ENCODE measurements around the gene KCMF1. TPM values are rescaled to one million over a fixed set of nuclear protein-coding genes. Genes with fewer than 3 reads are reported as not detected.
A peak's percentile ranks its signal among the peaks of the same experiment; 100 is the strongest.

KCMF1 gene
- total RNA-seq, result 10 to 100 TPM; 35.6 to 50.8 (median 44.5) TPM

GRCh38 chr2:84970868-84971509, at the start of gene KCMF1:
KCMF1 (plus strand) TSS chr2:84971161; CDS start chr2:84971452, 291 bp downstream.
- peak within 1 kb of the TSS; percentile 90 to 96 (median 92) for H3K4me3 ChIP-seq
- H3K36me3 ChIP-seq, result peaks cover 0 to 12% (median 0%) of the 10 kb centered on the region in 3 donors
- no peaks in the 10 kb centered on the region for H3K27me3 ChIP-seq
- H3K9me3 ChIP-seq, result no peaks in the 10 kb centered on the region
- no peak for DNase-seq
- WGBS, 2 donors, result no CpG with 5 or more reads among the region's 102 CpGs
- peaks cover 13 to 69% (median 33%) of the 10 kb centered on the region in 3 donors for H3K4me1 ChIP-seq
- intact Hi-C loops (cut with DNase I), result no loop called here
- TF ChIP-seq CTCF (IDR thresholded peaks at IDR 0.05), result no peak
- TF ChIP-seq POLR2A (IDR thresholded peaks at IDR 0.05), result peak in 1 of 4 donors; percentile 21
- peak within 1 kb of the TSS; percentile 98 to 100 (median 99) for H3K27ac ChIP-seq

GRCh38 chr2:84923009-84923408, 48.0 kb upstream of the KCMF1 start:
- no peaks in the 10 kb centered on the region for H3K9me3 ChIP-seq
- intact Hi-C loops (cut with DNase I), result loop anchor here (10.0 kb wide), 1 partner anchor 428 kb away; no protein-coding TSS in a partner anchor
- H3K27me3 ChIP-seq, result no peaks in the 10 kb centered on the region
- TF ChIP-seq POLR2A (IDR thresholded peaks at IDR 0.05) (no peak), CTCF (IDR thresholded peaks at IDR 0.05) (no peak)
- DNase-seq, result no peak
- H3K4me1 ChIP-seq, result peaks cover 29 to 55% (median 32%) of the 10 kb centered on the region in 3 donors
- no peak overlapping the region for H3K27ac ChIP-seq
- H3K36me3 ChIP-seq, result no peaks in the 10 kb centered on the region
- no peak overlapping the region for H3K4me3 ChIP-seq

- H3K27ac ChIP-seq, result peak overlapping the region; percentile 53 to 81 (median 71)
- 18 to 19% methylated on average over 9 of the region's 9 CpGs for WGBS, 2 donors
- intact Hi-C loops (cut with DNase I), result loop anchor here (10.0 kb wide), 1 partner anchor 430 kb away; no protein-coding TSS in a partner anchor
- peak overlapping the region in 2 of 4 donors; percentile 16 to 35 for H3K4me3 ChIP-seq
- H3K36me3 ChIP-seq, result no peaks in the 10 kb centered on the region
- DNase-seq, result no peak
- H3K4me1 ChIP-seq, result peaks cover 26 to 50% (median 32%) of the 10 kb centered on the region in 3 donors
- H3K9me3 ChIP-seq, result no peaks in the 10 kb centered on the region
- no peaks in the 10 kb centered on the region for H3K27me3 ChIP-seq
- TF ChIP-seq CTCF (IDR thresholded peaks at IDR 0.05) (peak in 1 of 6 experiments; percentile 5), POLR2A (IDR thresholded peaks at IDR 0.05) (no peak)
Measured at GRCh38 chr2:84924173-84925106, 46.5 kb upstream of the KCMF1 start.

GRCh38 chr2:84925336-84925723, 45.6 kb upstream of the KCMF1 start:
- DNase-seq, result no peak
- H3K27me3 ChIP-seq, result no peaks in the 10 kb centered on the region
- no peak overlapping the region for H3K4me3 ChIP-seq
- H3K36me3 ChIP-seq, result no peaks in the 10 kb centered on the region
- intact Hi-C loops (cut with DNase I), result loop anchor here (10.0 kb wide), 1 partner anchor 431 kb away; no protein-coding TSS in a partner anchor
- H3K9me3 ChIP-seq, result no peaks in the 10 kb centered on the region
- H3K4me1 ChIP-seq, result peaks cover 19 to 41% (median 28%) of the 10 kb centered on the region in 3 donors
- 69% methylated on average over 2 of the region's 2 CpGs; no CpG with 5 or more reads in 1 of the 2 donors for WGBS, 2 donors
- peak overlapping the region; percentile 26 to 81 (median 58) for H3K27ac ChIP-seq
- TF ChIP-seq CTCF (IDR thresholded peaks at IDR 0.05) (no peak), POLR2A (IDR thresholded peaks at IDR 0.05) (no peak)
